ENCODE measurements around the gene MED15.

GRCh38 chr22:20531154-20531403 is 23.7 kb downstream of the MED15 start:
- no peak for TF ChIP-seq CTCF (IDR thresholded peaks at IDR 0.05)
- TF ChIP-seq, protein P1, sequence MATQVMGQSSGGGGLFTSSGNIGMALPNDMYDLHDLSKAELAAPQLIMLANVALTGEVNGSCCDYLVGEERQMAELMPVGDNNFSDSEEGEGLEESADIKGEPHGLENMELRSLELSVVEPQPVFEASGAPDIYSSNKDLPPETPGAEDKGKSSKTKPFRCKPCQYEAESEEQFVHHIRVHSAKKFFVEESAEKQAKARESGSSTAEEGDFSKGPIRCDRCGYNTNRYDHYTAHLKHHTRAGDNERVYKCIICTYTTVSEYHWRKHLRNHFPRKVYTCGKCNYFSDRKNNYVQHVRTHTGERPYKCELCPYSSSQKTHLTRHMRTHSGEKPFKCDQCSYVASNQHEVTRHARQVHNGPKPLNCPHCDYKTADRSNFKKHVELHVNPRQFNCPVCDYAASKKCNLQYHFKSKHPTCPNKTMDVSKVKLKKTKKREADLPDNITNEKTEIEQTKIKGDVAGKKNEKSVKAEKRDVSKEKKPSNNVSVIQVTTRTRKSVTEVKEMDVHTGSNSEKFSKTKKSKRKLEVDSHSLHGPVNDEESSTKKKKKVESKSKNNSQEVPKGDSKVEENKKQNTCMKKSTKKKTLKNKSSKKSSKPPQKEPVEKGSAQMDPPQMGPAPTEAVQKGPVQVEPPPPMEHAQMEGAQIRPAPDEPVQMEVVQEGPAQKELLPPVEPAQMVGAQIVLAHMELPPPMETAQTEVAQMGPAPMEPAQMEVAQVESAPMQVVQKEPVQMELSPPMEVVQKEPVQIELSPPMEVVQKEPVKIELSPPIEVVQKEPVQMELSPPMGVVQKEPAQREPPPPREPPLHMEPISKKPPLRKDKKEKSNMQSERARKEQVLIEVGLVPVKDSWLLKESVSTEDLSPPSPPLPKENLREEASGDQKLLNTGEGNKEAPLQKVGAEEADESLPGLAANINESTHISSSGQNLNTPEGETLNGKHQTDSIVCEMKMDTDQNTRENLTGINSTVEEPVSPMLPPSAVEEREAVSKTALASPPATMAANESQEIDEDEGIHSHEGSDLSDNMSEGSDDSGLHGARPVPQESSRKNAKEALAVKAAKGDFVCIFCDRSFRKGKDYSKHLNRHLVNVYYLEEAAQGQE (IDR thresholded peaks at IDR 0.05; ENCODE audit: insufficient read depth in 1 of 2, low read depth in 2 of 2, low read length in 1 of 2), result no peak
- no peak for TF ChIP-seq TCF7L2 (IDR thresholded peaks at IDR 0.05; ENCODE audit: low read depth, low read length)
- TF ChIP-seq SIN3A (IDR thresholded peaks at IDR 0.05; ENCODE audit: borderline replicate concordance, insufficient read depth, low read depth, low read length), result no peak
- TF ChIP-seq POLR2AphosphoS5 (IDR thresholded peaks at IDR 0.05; ENCODE audit: low read depth, low read length), result no peak
